ENCODE data around the gene RGS16.

Gene RGS16

GRCh38 chr1:182607566-182607965, 3.4 kb upstream of the RGS16 start:
- DNase-seq: no peak

GRCh38 chr1:182603646-182604174, 479 bp downstream of the RGS16 start:
- DNase-seq: no peak

GRCh38 chr1:182602935-182603645, 1.1 kb downstream of the RGS16 start:
- DNase-seq: no peak

- no peak for DNase-seq
Measured at GRCh38 chr1:182601913-182602312, 2.3 kb downstream of the RGS16 start.

- peak; percentile 60 to 72 for DNase-seq
Measured at GRCh38 chr1:182601416-182601786, 2.8 kb downstream of the RGS16 start.

- DNase-seq: no peak
Measured at GRCh38 chr1:182600745-182601415, 3.3 kb downstream of the RGS16 start.

GRCh38 chr1:182600036-182600713, 4.0 kb downstream of the RGS16 start:
- DNase-seq: no peak

- peak in 1 of 2 donors; percentile 44 for DNase-seq
Measured at GRCh38 chr1:182599339-182599738, 4.8 kb downstream of the RGS16 start.

- DNase-seq: no peak
Measured at GRCh38 chr1:182598296-182598695, 5.9 kb downstream of the RGS16 start.

- DNase-seq: no peak
Measured at GRCh38 chr1:182596934-182597333, 7.3 kb downstream of the RGS16 start.

- peak; percentile 78 to 81 for DNase-seq
Measured at GRCh38 chr1:182595641-182596240, 8.4 kb downstream of the RGS16 start.

GRCh38 chr1:182589931-182590330, 14.3 kb downstream of the RGS16 start:
- no peak for DNase-seq

- DNase-seq: no peak
Measured at GRCh38 chr1:182589520-182589919, 14.7 kb downstream of the RGS16 start.

- DNase-seq: peak; percentile 64 to 68
Measured at GRCh38 chr1:182588500-182589396, 15.4 kb downstream of the RGS16 start, which contains the start of gene RNASEL. RNASEL (minus strand) TSS chr1:182589256; CDS start chr1:182586806, 2,450 bp downstream.

GRCh38 chr1:182587666-182588499, 16.3 kb downstream of the RGS16 start:
- DNase-seq: no peak

- no peak for DNase-seq
Measured at GRCh38 chr1:182587093-182587492, 17.1 kb downstream of the RGS16 start.

GRCh38 chr1:182586380-182586779, 17.8 kb downstream of the RGS16 start:
- DNase-seq: no peak

- DNase-seq: no peak
Measured at GRCh38 chr1:182584746-182585145, 19.4 kb downstream of the RGS16 start.

GRCh38 chr1:182580736-182581135, 23.5 kb downstream of the RGS16 start:
- DNase-seq: no peak

- DNase-seq: no peak
Measured at GRCh38 chr1:182575540-182576149, 28.5 kb downstream of the RGS16 start.

- DNase-seq: no peak
Measured at GRCh38 chr1:182574156-182574555, 30.0 kb downstream of the RGS16 start.
